Measurements from ENCODE around the gene CBLB. TPM values are rescaled to one million over a fixed set of nuclear protein-coding genes. Genes with fewer than 3 reads are reported as not detected.

CBLB gene
- total RNA-seq, 1 experiment from 2014 or later = 23.9 TPM

DNA sequence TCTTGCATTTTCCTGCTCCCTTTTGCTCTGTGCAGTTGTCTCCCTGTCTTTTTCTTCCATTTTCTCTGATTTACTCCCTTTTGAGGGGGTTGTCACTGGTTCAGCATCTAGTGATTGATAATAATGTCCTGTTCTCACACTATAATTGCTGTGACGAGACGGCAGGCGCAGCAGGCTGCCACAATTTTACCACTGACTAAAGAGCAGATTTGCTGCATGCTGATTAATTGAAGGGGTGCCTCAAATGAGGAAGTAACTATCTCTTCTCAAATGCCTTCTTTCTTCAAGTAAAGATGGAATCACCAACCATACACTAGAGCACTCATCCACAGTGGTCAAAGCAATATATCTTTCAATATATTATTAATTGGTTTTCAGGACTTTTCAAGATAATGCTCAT lies 219.3 kb downstream of the CBLB start:
- Histone ChIP-seq H3K27ac (ENCODE audit: low read length) (no peak overlapping the region), H3K4me3 (ENCODE audit: low read length) (no peak overlapping the region), H3K36me3 (ENCODE audit: low read depth, low read length) (no peaks in the 10 kb centered on the region), H3K9ac (ENCODE audit: low read length) (no peak overlapping the region), H3K4me2 (ENCODE audit: low read length) (no peak overlapping the region), H3K9me2 (replicated peaks; ENCODE audit: low read length) (no peaks in the 10 kb centered on the region), H3F3A (ENCODE audit: low read length, unreplicated experiment) (no peaks in the 10 kb centered on the region), H4K20me1 (ENCODE audit: low read length) (no peaks in the 10 kb centered on the region), H2AFZ (ENCODE audit: low read length) (no peak overlapping the region), H3K27me3 (ENCODE audit: low read length) (no peaks in the 10 kb centered on the region), H3K9me3 (ENCODE audit: low read length) (no peaks in the 10 kb centered on the region), H3K79me2 (ENCODE audit: low read length) (no peaks in the 10 kb centered on the region), H3K4me1 (ENCODE audit: insufficient read depth, low read length) (peaks cover 8% of the 10 kb centered on the region)
- ATAC-seq (no peak), DNase-seq (no peak)
- ChIA-PET CTCF (no interaction called here), POLR2A (ENCODE audit: unreplicated experiment) (no interaction called here)
- TF ChIP-seq EZH2 (IDR thresholded peaks at IDR 0.05; ENCODE audit: low read length, unreplicated experiment) (no peak), EZH2phosphoT487 (IDR thresholded peaks at IDR 0.05; ENCODE audit: borderline replicate concordance, low read length) (no peak)
- TF ChIP-seq, protein P1, sequence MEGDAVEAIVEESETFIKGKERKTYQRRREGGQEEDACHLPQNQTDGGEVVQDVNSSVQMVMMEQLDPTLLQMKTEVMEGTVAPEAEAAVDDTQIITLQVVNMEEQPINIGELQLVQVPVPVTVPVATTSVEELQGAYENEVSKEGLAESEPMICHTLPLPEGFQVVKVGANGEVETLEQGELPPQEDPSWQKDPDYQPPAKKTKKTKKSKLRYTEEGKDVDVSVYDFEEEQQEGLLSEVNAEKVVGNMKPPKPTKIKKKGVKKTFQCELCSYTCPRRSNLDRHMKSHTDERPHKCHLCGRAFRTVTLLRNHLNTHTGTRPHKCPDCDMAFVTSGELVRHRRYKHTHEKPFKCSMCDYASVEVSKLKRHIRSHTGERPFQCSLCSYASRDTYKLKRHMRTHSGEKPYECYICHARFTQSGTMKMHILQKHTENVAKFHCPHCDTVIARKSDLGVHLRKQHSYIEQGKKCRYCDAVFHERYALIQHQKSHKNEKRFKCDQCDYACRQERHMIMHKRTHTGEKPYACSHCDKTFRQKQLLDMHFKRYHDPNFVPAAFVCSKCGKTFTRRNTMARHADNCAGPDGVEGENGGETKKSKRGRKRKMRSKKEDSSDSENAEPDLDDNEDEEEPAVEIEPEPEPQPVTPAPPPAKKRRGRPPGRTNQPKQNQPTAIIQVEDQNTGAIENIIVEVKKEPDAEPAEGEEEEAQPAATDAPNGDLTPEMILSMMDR (conservative IDR thresholded peaks at IDR 0.05; ENCODE audit: low read depth, low read length) = no peak
- intact Hi-C loops (cut with micrococcal nuclease) = no loop called here
- no TSS peak for BruUV-seq (replicated peaks)

DNA sequence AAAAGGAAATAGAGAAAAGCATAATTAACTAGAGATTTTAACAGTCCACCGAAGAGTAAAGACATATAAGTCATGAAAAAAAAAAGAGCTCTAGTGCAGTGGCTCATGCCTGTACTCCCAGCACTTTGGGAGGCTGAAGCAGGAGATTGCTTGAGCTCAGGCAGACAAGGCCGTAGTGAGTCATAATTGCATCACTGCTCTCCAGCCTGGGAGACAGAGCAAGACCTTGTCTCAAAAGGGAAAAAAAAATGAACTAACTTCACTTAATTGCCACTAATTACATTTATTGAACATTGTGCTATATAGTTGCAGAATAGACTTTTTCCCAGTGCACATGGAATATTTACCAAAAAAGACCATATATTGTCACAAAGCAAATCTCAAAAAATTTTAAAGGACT lies 221.8 kb downstream of the CBLB start:
- DNase-seq = peak; percentile 92
- no peak overlapping the region for H3K27ac ChIP-seq (ENCODE audit: low read length)
- no peaks in the 10 kb centered on the region for H3K79me2 ChIP-seq (ENCODE audit: low read length)
- no peak overlapping the region for H3K4me3 ChIP-seq (ENCODE audit: low read length)
- no peak overlapping the region for H2AFZ ChIP-seq (ENCODE audit: low read length)
- BruUV-seq (replicated peaks) = no TSS peak
- no peaks in the 10 kb centered on the region for H3K36me3 ChIP-seq (ENCODE audit: low read depth, low read length)
- ChIA-PET POLR2A (ENCODE audit: unreplicated experiment) (no interaction called here), CTCF (interaction anchor here (0.7 kb wide), 1 partner anchor 30 kb away, joined by 3 read pairs; no protein-coding TSS in a partner anchor)
- ATAC-seq = peak; percentile 100
- no peaks in the 10 kb centered on the region for H3F3A ChIP-seq (ENCODE audit: low read length, unreplicated experiment)
- no peaks in the 10 kb centered on the region for H3K9me3 ChIP-seq (ENCODE audit: low read length)
- H3K9ac ChIP-seq (ENCODE audit: low read length) = no peak overlapping the region
- intact Hi-C loops (cut with micrococcal nuclease) = no loop called here
- no peaks in the 10 kb centered on the region for H3K9me2 ChIP-seq (replicated peaks; ENCODE audit: low read length)
- H3K4me1 ChIP-seq (ENCODE audit: insufficient read depth, low read length) = peaks cover 8% of the 10 kb centered on the region
- TF ChIP-seq EZH2phosphoT487 (IDR thresholded peaks at IDR 0.05; ENCODE audit: borderline replicate concordance, low read length) (no peak), EZH2 (IDR thresholded peaks at IDR 0.05; ENCODE audit: low read length, unreplicated experiment) (no peak)
- TF ChIP-seq, protein P1 (conservative IDR thresholded peaks at IDR 0.05; ENCODE audit: low read depth, low read length) = no peak
- H4K20me1 ChIP-seq (ENCODE audit: low read length) = no peaks in the 10 kb centered on the region
- H3K27me3 ChIP-seq (ENCODE audit: low read length) = no peaks in the 10 kb centered on the region
- no peak overlapping the region for H3K4me2 ChIP-seq (ENCODE audit: low read length)

DNA sequence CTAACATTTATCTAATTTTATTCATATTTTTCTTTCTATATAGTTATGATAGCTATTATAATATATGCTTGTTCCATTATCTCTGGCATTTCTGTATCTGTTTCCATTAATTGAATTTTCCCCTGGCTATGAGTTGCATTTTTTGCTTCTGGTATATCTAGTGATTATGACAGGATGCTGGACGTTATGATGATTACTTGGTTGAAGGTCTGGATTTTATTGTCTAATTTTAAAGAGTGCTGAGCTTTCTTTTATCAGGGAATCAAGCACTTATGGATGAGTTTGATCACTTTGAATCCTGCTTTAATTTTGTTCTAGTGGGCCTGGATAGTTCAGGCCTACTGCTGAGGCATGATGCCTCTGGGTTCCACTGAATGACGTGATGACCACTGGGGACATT lies 229.7 kb downstream of the CBLB start:
- no TSS peak for BruUV-seq (replicated peaks)
- no peak overlapping the region for H3K27ac ChIP-seq (ENCODE audit: low read length)
- TF ChIP-seq EZH2 (IDR thresholded peaks at IDR 0.05; ENCODE audit: low read length, unreplicated experiment) = no peak

More for the DNA sequence above, 229.7 kb downstream of the CBLB start:
- ChIA-PET CTCF (no interaction called here), POLR2A (ENCODE audit: unreplicated experiment) (no interaction called here)
- Histone ChIP-seq H3K27me3 (ENCODE audit: low read length) (no peaks in the 10 kb centered on the region), H3K4me2 (ENCODE audit: low read length) (no peak overlapping the region), H3K9ac (ENCODE audit: low read length) (no peak overlapping the region), H3K36me3 (ENCODE audit: low read depth, low read length) (no peaks in the 10 kb centered on the region), H3K4me1 (ENCODE audit: insufficient read depth, low read length) (no peaks in the 10 kb centered on the region), H3K79me2 (ENCODE audit: low read length) (no peaks in the 10 kb centered on the region), H4K20me1 (ENCODE audit: low read length) (no peaks in the 10 kb centered on the region), H3F3A (ENCODE audit: low read length, unreplicated experiment) (no peaks in the 10 kb centered on the region), H3K4me3 (ENCODE audit: low read length) (no peak overlapping the region), H3K9me2 (replicated peaks; ENCODE audit: low read length) (no peaks in the 10 kb centered on the region), H3K9me3 (ENCODE audit: low read length) (no peaks in the 10 kb centered on the region), H2AFZ (ENCODE audit: low read length) (no peak overlapping the region)
- intact Hi-C loops (cut with micrococcal nuclease) = no loop called here
- DNase-seq (no peak), ATAC-seq (no peak)

Data from PC-3 (cell line).